GM21367 (cell line): ENCODE results near the gene DHX9.

Experiments used
- ATAC-seq: cut with Tn5 transposase; IDR thresholded peaks from one replicate; pipeline ENCODE4 v1.9.1; 2021; ENCODE audit not compliant: unreplicated experiment

The DHX9 gene

DNA sequence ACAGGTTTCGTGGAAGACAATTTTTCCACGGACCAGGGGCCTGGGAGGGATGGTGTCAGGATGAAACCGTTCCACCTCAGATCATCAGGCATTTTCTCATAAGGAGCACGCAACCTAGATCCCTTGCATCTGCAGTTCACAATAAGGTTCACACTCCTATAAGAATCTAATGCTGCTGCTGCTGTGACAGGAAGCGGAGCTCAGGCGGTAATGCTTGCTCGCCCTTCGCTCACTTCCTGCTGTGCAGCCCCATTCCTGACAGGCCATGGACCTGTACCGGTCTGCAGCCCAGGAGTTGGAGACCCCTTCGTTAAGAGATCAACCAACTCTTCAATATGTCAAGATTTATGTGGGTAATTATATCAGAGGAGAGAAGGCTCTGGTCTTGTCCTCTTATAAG, 3.3 kb upstream of the DHX9 start:
- no peak for ATAC-seq

DNA sequence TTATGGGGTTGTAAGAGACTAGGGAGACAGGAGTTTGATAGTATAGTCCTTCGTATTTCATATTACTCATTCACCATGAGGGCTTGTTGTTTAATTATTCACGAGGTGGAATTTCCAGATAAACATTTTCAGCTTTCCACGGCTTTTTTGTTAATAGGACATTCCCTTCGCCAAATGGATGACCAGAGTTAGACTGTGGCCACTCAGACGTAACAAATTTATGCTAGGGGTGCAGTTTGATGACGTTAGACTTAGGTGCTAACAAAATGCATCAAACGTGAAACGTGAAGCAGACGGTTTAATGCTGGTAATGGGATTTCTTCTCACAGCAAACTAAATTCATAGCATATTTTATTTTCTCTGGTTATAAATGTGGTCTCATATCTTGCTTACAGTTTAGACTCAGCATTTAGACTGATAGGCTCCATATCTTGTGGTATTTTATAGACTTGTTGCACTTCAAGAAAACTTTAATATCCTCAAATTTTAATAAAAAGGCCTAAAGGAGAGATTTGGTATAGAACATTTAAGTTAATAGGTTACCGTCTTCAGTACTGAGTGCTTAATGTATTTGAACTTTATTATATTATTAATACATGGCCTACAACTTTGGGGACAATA, 2.3 kb downstream of the DHX9 start:
- ATAC-seq: no peak

DNA sequence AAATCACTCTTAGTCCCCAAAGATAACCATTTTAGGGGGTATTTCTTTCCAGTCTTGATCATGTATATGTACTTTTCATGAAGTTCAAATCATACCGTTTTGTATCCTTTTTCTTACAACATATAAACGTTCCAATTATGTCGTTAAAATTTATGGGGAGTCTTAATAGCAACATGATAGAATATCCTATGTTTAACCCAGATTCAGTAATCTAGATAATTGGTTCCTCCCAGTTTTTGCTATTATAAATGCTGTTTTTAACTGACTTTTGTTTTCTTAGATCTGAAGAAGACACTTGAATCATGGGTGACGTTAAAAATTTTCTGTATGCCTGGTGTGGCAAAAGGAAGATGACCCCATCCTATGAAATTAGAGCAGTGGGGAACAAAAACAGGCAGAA, 3.1 kb downstream of the DHX9 start:
- no peak for ATAC-seq

DNA sequence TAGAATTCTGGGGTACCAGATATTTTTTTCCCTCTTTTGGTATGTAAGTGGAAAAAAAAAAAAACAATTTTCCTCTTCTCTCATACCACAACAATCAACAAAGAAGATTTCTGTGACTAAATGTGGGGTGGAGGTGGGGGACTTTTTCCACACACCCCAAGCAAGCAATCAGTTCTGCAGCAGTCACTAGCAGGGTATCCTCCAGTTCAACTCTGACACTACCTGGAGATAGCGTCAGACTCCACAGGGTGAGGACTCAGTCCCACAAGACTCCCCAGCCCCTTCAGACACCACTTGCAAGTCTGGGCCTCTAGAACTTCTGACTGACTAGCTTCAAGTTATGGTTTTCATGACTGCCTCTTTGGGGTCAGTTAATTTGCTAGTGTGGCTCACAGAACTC, 6.2 kb downstream of the DHX9 start:
- no peak for ATAC-seq

DNA sequence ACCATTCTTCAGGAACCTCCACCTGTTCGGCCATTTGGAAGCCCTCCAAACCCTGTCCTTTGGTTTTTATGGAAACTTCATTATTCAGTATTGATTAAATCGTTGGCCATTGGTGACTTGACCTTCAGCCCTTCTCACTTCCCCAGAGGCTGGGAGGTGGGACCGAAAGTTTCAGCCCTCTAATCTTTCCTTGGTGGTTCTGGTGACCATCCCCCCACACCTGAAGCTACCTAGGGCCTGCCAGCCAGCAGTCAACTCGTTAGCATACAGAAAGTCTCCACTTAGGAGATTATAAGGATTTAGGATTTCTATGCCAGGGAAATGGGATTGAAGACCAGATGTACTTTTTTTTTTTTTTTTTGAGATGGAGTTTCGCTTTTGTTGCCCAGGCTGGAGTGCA, 6.7 kb downstream of the DHX9 start:
- ATAC-seq: no peak

DNA sequence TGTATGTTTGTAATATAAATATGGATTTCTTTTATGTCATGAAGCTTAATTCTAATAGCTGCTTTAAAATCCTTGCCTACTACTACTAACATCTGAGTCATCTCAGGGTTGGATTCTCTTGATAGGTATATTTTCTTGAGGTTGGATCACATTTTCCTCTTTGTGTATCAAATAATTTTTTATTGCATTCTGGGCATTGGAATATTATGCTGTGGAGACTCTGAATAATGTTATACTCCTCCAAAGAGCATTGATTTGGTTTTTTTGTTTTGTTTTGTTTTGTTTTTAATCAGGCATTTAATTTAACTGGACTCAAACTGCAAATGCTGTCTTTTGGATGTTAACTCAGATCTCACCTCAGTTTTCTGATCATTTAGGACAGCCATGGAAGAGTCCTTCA, 8.0 kb downstream of the DHX9 start:
- no peak for ATAC-seq

DNA sequence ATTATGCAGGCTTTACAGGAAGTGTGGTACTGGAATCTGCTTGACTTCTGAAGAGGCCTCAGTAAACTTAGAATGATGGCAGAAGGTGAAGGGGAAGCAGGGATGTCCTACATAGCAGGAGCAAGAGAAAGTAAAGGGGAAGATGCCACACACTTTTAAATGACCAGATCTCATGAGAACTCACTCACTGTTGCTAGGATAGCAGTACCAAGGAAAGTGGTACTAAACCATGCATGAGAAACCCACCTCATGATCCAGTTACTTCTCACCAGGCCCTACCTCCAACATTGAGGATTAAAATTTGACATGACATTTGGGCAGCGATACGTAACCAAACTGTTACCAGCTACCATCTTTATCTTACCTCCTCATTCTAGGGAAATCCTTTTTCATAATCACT, 9.6 kb downstream of the DHX9 start:
- ATAC-seq: no peak

DNA sequence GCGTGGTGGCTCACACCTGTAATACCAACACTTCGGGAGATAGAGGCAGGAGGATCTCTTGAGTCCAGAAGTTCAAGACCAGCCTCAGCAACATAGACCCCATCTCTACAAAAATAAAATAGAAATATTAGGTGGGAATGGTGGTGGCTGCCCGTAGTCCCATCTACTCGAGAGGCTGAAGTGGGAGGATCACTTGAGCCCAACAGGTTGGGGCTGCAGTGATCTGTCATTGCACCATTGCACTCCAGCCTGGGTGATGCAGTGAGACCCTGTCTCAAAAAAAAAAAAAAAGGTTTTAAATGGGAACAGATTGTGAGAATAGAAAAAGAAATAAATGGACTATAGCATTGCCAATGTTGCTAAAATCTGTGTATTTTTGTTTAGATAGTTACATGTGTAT, 11.2 kb downstream of the DHX9 start:
- no peak for ATAC-seq

DNA sequence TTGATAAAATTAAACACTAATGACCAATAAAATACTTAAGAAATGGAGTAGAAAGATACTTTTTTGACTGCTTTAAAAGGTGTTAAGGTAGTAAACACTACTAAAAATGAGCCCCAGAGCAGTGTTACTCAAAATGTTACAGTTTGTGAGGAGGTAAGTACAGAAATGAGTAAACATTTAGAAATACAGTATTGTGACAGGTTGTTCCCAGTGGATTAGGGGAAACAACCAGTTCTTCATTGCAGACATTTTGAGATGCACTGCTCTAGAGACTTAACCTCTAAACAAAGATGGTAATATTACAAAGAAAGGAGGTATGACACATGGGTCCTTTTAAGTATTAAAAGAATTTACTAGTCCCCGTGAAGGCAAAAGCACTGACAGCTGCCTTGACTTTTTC, 12.7 kb downstream of the DHX9 start:
- no peak for ATAC-seq

DNA sequence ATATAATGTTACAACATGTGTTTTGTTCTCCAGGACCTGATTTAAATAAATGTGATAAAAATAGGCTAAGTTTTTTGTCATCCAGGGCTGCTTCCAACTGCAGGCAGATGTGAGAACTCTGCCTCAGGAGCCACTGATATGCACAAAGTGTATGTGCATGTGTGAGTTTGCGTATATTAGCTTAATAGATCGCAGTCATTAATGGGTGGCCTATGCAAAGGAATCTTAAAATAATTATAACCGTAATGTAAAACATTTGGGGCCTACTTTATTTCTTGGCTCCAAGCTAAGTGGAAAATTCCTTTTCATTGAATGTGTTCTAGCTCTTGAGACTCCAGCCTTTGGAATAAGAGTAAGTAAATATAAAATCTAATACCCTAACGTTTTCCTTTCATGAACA, 16.8 kb downstream of the DHX9 start:
- ATAC-seq: no peak

DNA sequence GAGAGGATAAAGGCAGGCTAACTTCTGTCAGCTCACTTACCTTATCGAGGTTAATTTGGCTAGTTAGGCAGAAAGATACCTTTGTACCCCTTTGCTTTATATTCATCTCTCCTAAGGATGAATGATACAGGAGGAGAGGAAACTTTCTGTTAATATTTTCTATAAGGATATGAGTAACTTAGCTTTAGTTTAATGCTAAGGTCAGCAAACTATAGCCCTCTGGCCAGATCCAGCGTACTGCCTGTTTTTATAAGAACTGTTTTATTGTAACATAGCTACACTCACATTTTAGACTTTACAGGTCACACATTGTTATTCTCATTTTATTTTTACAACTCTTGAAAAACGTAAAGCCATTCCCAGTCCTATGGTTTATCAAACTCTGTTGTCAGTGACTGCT, 18.1 kb downstream of the DHX9 start:
- no peak for ATAC-seq

DNA sequence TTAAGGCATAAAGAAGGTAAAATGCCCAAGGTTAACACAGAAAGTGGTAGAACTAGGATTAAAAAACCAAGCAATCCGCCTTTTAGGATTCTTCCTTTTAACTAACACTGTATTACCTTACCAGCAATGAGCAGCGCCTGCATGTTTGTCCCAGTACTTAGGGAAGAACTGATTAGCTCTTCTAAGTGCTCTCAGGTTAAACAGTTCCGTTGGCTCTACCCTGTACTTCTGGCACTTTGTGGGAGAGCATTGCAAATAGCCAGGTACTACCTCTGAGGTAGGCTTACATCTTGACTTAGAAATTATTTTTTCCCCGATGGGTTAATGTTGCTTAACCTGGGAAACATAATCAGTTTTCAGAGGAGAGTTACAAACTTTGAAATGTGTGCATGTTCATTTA, 21.5 kb downstream of the DHX9 start:
- ATAC-seq: no peak

DNA sequence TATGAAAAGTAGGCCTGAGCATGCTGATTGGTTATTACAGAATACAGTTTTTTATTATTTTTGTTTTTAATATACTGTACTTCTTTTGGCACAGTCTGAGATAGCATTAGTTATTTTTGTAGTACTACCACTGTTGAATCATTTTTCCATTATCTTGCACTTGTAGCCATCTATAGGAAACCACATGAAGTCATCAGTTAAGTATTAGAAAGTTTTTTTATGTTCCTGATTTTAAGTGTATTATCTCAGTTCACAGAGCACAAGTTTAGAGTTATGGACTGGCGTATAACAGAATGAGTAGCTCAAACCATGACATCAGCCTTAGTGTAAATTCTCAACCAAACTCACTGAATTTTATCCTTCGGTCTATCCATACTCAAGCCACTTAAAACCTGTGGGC, 22.8 kb downstream of the DHX9 start:
- ATAC-seq: no peak

DNA sequence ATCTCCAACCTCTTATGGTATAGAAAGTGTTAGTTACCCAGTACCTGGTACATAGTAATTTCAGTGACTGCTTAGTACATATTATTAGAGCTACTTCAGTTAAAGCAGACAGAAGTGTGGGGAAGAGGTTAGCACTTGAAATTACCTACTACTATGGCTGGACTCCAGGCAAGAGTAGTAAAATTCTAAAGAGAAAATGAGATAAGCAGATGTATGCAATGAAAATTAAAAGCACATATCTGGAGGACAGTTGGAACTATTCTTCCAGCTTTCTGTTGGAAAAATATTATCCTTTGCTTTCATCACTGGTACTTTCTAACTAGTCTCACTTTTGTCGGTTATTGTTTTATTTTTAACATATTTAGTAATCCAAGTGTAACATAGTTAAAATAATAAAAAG, 23.7 kb downstream of the DHX9 start:
- no peak for ATAC-seq

DNA sequence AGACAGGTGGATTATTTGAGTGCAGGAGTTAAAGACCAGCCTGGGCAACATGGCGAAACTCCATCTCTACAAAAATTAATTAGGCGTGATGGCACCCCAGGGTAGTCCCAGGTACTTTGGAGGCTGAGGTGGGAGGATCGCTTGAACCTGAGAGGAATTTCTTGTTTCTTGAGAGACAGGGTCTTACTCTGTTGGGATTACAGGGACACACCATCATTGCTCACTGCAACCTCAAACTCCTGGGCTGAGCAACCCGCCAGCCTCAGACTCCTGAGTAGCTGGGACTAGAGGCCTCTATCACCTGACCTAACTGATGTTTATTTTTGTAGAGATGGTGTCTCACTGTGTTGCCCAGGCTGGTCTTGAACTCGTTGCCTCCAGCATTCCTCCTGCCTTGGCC, 24.8 kb downstream of the DHX9 start:
- ATAC-seq: no peak

DNA sequence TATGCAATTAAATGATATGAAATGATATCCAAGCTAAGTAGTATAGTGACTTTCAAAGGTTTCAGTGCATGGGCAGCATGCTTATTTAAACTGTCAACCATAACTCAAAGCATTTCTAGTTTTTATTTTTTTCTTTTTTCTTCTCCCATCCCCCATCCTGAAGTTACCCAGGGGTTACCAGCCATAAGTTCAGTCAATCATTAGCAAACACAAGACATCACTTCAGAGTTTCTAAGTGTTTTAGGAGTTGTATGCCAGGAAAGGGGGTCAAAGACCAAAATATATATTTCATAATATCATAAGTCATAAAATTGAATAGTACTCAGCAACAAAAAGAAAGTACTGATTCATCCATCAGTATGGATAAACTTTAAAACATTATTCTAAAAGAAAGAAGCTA, 28.7 kb downstream of the DHX9 start:
- ATAC-seq: no peak

DNA sequence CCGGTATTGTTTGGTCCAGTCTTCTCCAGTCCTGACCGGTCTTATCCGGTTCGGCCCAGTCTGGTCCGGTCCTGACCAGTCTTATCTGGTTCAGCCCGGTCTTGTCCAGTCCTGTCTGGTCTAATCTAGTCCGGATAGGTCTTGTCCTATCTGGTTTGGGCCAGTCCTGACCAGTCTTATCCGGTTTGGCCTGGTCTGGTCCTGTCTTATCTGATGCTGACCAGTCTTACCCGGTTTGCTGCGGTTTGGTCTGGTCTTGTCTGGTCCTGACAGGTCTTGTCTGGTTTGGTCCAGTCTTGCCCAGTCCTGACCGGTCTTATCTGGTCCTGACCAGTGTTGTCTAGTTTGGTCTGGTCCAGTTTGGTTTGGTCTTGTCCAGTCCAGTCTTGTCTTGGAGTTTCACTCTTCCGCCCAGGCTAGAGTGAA, 30.1 kb downstream of the DHX9 start:
- ATAC-seq: no peak

DNA sequence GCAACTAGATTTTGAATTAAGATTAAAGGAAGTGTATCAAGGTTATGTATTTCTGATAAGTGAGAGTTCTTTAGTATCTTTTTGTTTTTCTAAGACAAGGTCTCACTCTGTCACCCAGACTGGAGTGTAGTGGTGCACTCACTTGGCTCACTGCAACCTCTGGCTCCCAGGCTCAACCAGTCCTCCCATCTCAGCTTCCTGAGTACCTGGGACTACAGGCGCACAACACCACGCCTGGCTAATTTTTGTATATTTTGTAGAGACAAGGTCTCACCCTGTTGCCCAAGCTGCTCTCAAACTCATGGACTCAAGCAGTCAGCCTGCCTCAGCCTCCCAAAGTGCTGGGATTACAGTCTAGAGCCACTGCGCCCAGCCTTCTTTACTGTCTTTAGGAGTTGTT, 33.7 kb downstream of the DHX9 start:
- ATAC-seq: no peak

DNA sequence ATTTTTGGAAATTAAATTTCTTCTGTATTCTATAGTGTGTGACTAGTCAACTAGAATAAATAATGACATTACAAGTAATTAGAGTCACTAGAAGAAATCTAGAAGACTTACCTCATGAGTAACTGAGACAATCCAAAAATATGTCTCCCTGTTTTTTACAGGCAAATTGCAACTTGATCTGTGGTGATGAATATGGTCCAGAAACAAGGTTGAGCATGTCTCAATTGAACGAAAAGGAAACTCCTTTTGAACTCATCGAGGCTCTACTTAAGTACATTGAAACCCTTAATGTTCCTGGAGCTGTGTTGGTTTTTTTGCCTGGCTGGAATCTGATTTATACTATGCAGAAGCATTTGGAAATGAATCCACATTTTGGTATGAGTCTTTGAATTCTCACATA, 36.7 kb downstream of the DHX9 start:
- ATAC-seq: no peak

DNA sequence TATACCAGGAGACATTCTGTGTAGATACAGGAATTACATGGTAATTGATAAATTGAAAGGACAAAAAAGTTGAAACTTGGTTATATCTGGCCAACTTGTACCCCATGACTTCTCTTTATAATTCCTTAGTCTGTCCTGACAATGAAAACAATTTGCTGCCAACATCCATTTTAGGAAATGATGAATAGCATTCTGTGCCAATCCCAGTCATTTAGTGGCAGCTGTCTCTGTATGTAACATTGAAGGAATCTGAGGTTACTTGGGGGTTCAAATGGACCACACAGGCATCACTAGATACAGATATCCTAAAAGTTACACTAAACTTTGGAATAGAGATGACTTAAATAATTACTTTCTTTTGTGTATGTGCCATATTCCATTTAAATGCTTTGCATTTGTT, 38.2 kb downstream of the DHX9 start:
- ATAC-seq: no peak

DNA sequence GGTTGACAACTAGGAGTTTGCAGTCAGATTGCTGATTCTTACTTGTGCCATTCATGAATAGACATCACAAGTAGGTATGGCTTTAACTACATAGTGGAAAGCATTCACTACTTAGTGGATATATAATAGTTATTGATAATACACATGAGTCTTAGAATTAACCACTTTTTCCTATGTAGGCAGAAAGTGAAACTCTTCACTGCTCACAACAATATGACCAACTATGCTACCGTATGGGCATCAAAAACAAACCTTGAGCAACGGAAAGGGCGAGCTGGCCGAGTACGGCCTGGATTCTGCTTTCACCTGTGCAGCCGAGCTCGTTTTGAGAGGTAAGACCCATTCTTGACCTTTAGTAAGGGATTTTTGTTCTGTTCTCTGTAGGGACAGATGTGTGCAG, 38.7 kb downstream of the DHX9 start:
- no peak for ATAC-seq

DNA sequence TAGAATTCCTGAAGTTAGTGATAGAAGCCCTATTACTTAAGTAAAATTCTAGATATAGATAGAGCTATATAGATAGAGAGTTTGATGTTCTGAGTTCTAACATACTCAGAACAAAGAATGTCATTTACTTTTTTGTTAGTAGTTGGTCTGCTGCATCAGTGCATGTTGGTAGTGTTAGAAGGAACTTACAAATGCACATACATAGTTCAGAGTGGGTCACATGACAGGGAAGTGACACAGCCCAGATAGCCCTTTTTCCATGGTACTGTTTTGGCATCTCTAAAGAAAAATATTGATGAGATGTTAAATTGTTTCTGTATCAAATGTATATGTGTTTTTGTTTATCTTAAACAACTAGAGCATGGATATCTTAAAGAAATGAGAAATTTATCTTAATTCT, 45.7 kb downstream of the DHX9 start:
- no peak for ATAC-seq

DNA sequence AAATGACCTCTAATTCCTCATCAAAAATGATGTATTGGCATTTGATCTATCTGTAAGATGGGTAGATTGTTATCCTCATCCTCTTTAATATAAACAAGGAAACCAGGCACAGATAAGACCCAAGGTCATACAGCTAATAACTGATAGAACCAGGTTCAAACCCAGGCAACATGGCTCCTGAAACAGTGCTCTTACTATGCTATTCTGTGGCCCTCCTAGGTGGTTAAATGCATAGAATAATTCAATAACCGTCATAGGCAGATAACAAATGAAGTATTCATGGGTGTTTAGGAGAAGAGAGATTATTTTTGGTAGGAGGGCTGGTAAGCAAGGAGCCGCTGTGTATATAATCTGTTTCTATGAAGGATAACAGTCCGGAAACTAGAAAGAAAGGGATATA, 46.4 kb downstream of the DHX9 start:
- no peak for ATAC-seq

DNA sequence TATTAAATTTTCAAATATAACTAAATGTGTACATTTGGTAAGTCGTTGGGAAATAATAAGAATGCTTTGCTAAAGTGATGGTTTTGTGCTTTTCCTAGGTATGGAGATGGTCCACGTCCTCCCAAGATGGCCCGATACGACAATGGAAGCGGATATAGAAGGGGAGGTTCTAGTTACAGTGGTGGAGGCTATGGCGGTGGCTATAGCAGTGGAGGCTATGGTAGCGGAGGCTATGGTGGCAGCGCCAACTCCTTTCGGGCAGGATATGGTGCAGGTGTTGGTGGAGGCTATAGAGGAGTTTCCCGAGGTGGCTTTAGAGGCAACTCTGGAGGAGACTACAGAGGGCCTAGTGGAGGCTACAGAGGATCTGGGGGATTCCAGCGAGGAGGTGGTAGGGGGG, 47.8 kb downstream of the DHX9 start:
- ATAC-seq: no peak
